PC-9 (cell line): Measurements from ENCODE around the gene SERPINB11. TPM values are rescaled to one million over a fixed set of nuclear protein-coding genes. Genes with fewer than 3 reads are reported as not detected.

Experiments
- BruUV-seq: library from RNA; stranded (reverse); fragments of 400-500 nt; replicated peaks from 2 replicates; lab custom pipeline; 2021; lab: Mats Ljungman, UMichigan
- CTCF ChIA-PET: fragments of 300-600 bp; sonication (Branson Sonifier 250); formaldehyde crosslinking; loops from one replicate; lab custom pipeline; 2022; ENCODE audit warnings: antibody characterized with exemption; lab: Charles Lee
- POLR2A ChIA-PET: fragments of 300-600 bp; sonication (Branson Sonifier 250); formaldehyde crosslinking; loops from one replicate; lab custom pipeline; 2022; ENCODE audit warnings: antibody characterized with exemption; ENCODE audit not compliant: unreplicated experiment; lab: Charles Lee
- DNase-seq, 2 experiments: peaks; one replicate each; pipeline versions ENCODE4 v3.0.0 to v3.0.0-alpha.2; 2015 to 2022; ENCODE audit warnings: mixed read lengths in 1 of 2
- H2AFZ ChIP-seq: fragments of 200-600 bp; sonication (generic); 2 replicates; pipeline ENCODE4 v1.8.1; 2017; ENCODE audit warnings: antibody characterized with exemption
- H3F3A ChIP-seq: fragments of 200-600 bp; sonication (generic); 2 replicates; pipeline ENCODE4 v1.8.1; 2017; ENCODE audit warnings: antibody characterized with exemption, mild to moderate bottlenecking, low read depth; ENCODE audit not compliant: insufficient read depth
- H3K27ac ChIP-seq: fragments of 200-600 bp; sonication (generic); 2 replicates; pipeline ENCODE4 v1.6.1; 2016; ENCODE audit warnings: mixed run types
- H3K27me3 ChIP-seq: fragments of 200-600 bp; sonication (generic); 2 replicates; pipeline ENCODE4 v1.6.1; 2016; ENCODE audit warnings: low read depth, mixed run types; ENCODE audit not compliant: insufficient read depth
- H3K36me3 ChIP-seq: fragments of 200-600 bp; sonication (generic); 2 replicates; pipeline ENCODE4 v1.6.1; 2016; ENCODE audit warnings: low read depth, mixed run types
- H3K4me1 ChIP-seq: fragments of 200-600 bp; sonication (generic); replicated peaks from 2 replicates; pipeline ENCODE4 v1.6.1; 2016; ENCODE audit warnings: mixed run types; ENCODE audit not compliant: insufficient read depth
- H3K4me2 ChIP-seq: fragments of 200-600 bp; sonication (generic); 2 replicates; pipeline ENCODE4 v1.6.1; 2017; ENCODE audit warnings: mixed run types
- H3K4me3 ChIP-seq: fragments of 200-600 bp; sonication (generic); 2 replicates; pipeline ENCODE4 v1.6.1; 2016; ENCODE audit warnings: mixed run types
- H3K79me2 ChIP-seq: fragments of 200-600 bp; sonication (generic); 2 replicates; pipeline ENCODE4 v1.6.1; 2017; ENCODE audit warnings: low read depth, mixed run types
- H3K9me2 ChIP-seq: fragments of 200-600 bp; sonication (generic); 2 replicates; pipeline ENCODE4 v1.8.1; 2017; ENCODE audit warnings: mild to moderate bottlenecking; ENCODE audit not compliant: insufficient read depth
- H3K9me3 ChIP-seq: fragments of 200-600 bp; sonication (generic); 2 replicates; pipeline ENCODE4 v1.8.1; 2016; ENCODE audit warnings: low read depth; ENCODE audit not compliant: insufficient read depth
- H4K20me1 ChIP-seq: fragments of 200-600 bp; sonication (generic); 2 replicates; pipeline ENCODE4 v1.8.1; 2017; ENCODE audit not compliant: insufficient read depth
- CTCF ChIP-seq: fragments of 200-600 bp; sonication (generic); conservative IDR thresholded peaks from 2 replicates; pipeline ENCODE4 v1.6.1; 2017; ENCODE audit warnings: mixed run types, antibody characterized with exemption, mild to moderate bottlenecking, moderate library complexity
- EZH2 ChIP-seq: fragments of 200-600 bp; sonication (generic); IDR thresholded peaks from 2 replicates; pipeline ENCODE4 v1.8.0; 2017; ENCODE audit warnings: antibody characterized with exemption, low read depth
- intact Hi-C: fragments of 100-400 bp; cut with micrococcal nuclease; formaldehyde crosslinking; loops from one replicate; pipeline ENCODE4 v1.10.0; 2022; ENCODE audit not compliant: unreplicated experiment
- total RNA-seq: library from RNA; stranded (reverse); gene quantifications from 2 replicates; pipeline ENCODE4 v1.2.3, GENCODE V29; 2021

SERPINB11 gene
- total RNA-seq, 1 experiment from 2014 or later: not detected

GRCh38 chr18:63681449-63682340, 21.1 kb upstream of the SERPINB11 start:
- H4K20me1 ChIP-seq: no peaks in the 10 kb centered on the region
- TF ChIP-seq EZH2: no peak
- TF ChIP-seq CTCF: no peak
- ChIA-PET POLR2A (no interaction called here), CTCF (no interaction called here)
- no peak overlapping the region for H2AFZ ChIP-seq
- peaks cover 29% of the 10 kb centered on the region for H3K4me1 ChIP-seq
- DNase-seq: peak in 1 of 2 experiments; percentile 42
- intact Hi-C loops: loop anchor here (2.0 kb wide), 1 partner anchor 49 kb away; no protein-coding TSS in a partner anchor
- peaks cover 4% of the 10 kb centered on the region; the same call in 1 of the 2 replicates for H3K9me3 ChIP-seq
- H3K9me2 ChIP-seq: no peaks in the 10 kb centered on the region
- peak overlapping the region; percentile 98 for H3K27ac ChIP-seq
- no TSS peak for BruUV-seq
- no peaks in the 10 kb centered on the region for H3K79me2 ChIP-seq
- H3K4me3 ChIP-seq: no peak overlapping the region
- H3K36me3 ChIP-seq: no peaks in the 10 kb centered on the region
- peak overlapping the region; percentile 74 for H3K4me2 ChIP-seq
- H3K27me3 ChIP-seq: no peaks in the 10 kb centered on the region
- peaks cover 15% of the 10 kb centered on the region for H3F3A ChIP-seq

GRCh38 chr18:63683152-63683551, 19.6 kb upstream of the SERPINB11 start:
- CTCF ChIA-PET: interaction anchor here (1.8 kb wide), 1 partner anchor 58 kb away, joined by 5 read pairs; no protein-coding TSS in a partner anchor
- H3K36me3 ChIP-seq: no peaks in the 10 kb centered on the region

More at GRCh38 chr18:63683152-63683551, 19.6 kb upstream of the SERPINB11 start:
- intact Hi-C loops: loop anchor here (2.0 kb wide), 1 partner anchor 48 kb away; no protein-coding TSS in a partner anchor
- peak; percentile 64 to 96 for DNase-seq
- peak overlapping the region; percentile 6 for H2AFZ ChIP-seq
- peaks cover 15% of the 10 kb centered on the region for H3F3A ChIP-seq
- H3K27ac ChIP-seq: peak overlapping the region; percentile 98
- no peak for TF ChIP-seq CTCF
- no peak for TF ChIP-seq EZH2
- H3K9me3 ChIP-seq: peaks cover 4% of the 10 kb centered on the region; the same call in 1 of the 2 replicates
- H3K4me3 ChIP-seq: peak overlapping the region; percentile 38; the same call in 1 of the 2 replicates
- H3K27me3 ChIP-seq: no peaks in the 10 kb centered on the region
- BruUV-seq: no TSS peak
- POLR2A ChIA-PET: interaction anchor here (0.6 kb wide), 1 partner anchor 48 kb away, joined by 5 read pairs; no protein-coding TSS in a partner anchor
- H3K4me1 ChIP-seq: peaks cover 29% of the 10 kb centered on the region
- no peaks in the 10 kb centered on the region for H3K79me2 ChIP-seq
- H3K9me2 ChIP-seq: no peaks in the 10 kb centered on the region
- H3K4me2 ChIP-seq: peak overlapping the region; percentile 74
- H4K20me1 ChIP-seq: no peaks in the 10 kb centered on the region
